ENCODE measurements around the gene ZBTB20. TPM values are rescaled to one million over a fixed set of nuclear protein-coding genes. Genes with fewer than 3 reads are reported as not detected.

Gene ZBTB20
- total and polyA plus RNA-seq, 10 of the 15 experiments (the other 5 are each of a cell fraction or from before 2014, with no cell fraction given) = 0.20 to 5.5 (median 2.2) TPM

DNA sequence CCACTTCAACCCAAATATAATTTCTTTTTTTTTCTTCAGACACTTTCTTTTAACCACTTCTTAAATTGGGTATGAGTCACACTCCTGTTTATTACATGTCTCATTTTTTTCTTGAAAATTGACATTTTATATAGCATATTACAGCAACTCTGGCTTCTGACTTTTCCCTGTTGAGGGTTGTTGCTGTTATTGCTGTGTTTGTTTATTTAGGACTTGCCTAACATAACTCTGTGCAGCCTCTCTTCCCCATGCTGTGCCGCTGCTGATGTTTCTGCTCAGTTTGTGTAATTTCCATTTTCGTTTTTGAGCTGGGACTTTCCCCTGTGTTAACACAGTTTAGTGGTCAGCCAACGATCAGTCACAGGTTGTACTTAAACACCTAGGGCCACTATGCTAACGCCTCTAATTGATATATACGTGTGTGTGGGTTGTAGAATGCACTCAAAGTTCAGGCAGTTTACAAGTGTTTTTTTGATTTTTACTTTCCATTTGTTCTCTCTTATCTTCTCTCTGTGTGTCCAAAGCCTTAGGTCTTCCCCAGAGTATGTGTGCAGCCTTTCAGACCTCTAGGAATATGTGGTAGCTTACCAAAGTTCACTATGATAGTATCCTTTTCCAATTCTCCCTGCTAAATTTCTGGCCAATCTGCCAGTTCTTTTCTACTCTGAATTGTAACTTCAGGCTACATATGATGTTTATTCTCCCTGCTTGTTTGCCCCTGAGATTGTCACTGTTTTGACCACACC lies 337.2 kb downstream of the ZBTB20 start (continued):
- TF ChIP-seq, protein P1, sequence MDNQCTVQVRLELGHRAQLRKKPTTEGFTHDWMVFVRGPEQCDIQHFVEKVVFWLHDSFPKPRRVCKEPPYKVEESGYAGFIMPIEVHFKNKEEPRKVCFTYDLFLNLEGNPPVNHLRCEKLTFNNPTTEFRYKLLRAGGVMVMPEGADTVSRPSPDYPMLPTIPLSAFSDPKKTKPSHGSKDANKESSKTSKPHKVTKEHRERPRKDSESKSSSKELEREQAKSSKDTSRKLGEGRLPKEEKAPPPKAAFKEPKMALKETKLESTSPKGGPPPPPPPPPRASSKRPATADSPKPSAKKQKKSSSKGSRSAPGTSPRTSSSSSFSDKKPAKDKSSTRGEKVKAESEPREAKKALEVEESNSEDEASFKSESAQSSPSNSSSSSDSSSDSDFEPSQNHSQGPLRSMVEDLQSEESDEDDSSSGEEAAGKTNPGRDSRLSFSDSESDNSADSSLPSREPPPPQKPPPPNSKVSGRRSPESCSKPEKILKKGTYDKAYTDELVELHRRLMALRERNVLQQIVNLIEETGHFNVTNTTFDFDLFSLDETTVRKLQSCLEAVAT (IDR thresholded peaks at IDR 0.05) = peak; percentile 80
- TF ChIP-seq NFXL1 (IDR thresholded peaks at IDR 0.05; ENCODE audit: borderline replicate concordance) (no peak), CHD2 (IDR thresholded peaks at IDR 0.05; ENCODE audit: borderline replicate concordance, low read depth, low read length) (0 out of 2 replicates have a peak, but pooled peaks have one; percentile 41), SMC3 (IDR thresholded peaks at IDR 0.05; ENCODE audit: borderline replicate concordance, low read length) (peak; percentile 5; the same call in 1 of the 2 replicates), BCL11A (IDR thresholded peaks at IDR 0.05; ENCODE audit: low read depth, low read length) (peak; percentile 67), CBX3 (IDR thresholded peaks at IDR 0.05; ENCODE audit: borderline replicate concordance, low read depth) (no peak), SP1 (IDR thresholded peaks at IDR 0.05; ENCODE audit: low read depth, low read length) (no peak), ATF7 (IDR thresholded peaks at IDR 0.05; ENCODE audit: low read depth) (peak; percentile 73), EGR1 (IDR thresholded peaks at IDR 0.05; ENCODE audit: borderline replicate concordance in 1 of 2, low read depth in 2 of 2, low read length in 2 of 2) (no peak), RELA (IDR thresholded peaks at IDR 0.05; ENCODE audit: borderline replicate concordance, partially characterized antibody) (no peak), RBBP5 (conservative IDR thresholded peaks at IDR 0.05) (no peak), ZNF207 (IDR thresholded peaks at IDR 0.05; ENCODE audit: borderline replicate concordance) (no peak; the same call in 1 of the 2 replicates), IRF4 (IDR thresholded peaks at IDR 0.05; ENCODE audit: low read depth, low read length) (peak; percentile 70), ZBED1 (IDR thresholded peaks at IDR 0.05; ENCODE audit: borderline replicate concordance) (no peak), MEF2B (IDR thresholded peaks at IDR 0.05; ENCODE audit: partially characterized antibody, poor library complexity, severe bottlenecking) (peak; percentile 40), SUPT20H (IDR thresholded peaks at IDR 0.05; ENCODE audit: borderline replicate concordance, control insufficient read depth, low read depth, low read length) (no peak), SIN3A (IDR thresholded peaks at IDR 0.05; ENCODE audit: low read depth, low read length) (no peak), BACH1 (IDR thresholded peaks at IDR 0.05; ENCODE audit: borderline replicate concordance) (no peak), STAT1 (conservative IDR thresholded peaks at IDR 0.05) (no peak), RAD51 (IDR thresholded peaks at IDR 0.05) (no peak; the same call in 1 of the 2 replicates), HDGF (IDR thresholded peaks at IDR 0.05) (no peak)
- TF ChIP-seq, protein P2, sequence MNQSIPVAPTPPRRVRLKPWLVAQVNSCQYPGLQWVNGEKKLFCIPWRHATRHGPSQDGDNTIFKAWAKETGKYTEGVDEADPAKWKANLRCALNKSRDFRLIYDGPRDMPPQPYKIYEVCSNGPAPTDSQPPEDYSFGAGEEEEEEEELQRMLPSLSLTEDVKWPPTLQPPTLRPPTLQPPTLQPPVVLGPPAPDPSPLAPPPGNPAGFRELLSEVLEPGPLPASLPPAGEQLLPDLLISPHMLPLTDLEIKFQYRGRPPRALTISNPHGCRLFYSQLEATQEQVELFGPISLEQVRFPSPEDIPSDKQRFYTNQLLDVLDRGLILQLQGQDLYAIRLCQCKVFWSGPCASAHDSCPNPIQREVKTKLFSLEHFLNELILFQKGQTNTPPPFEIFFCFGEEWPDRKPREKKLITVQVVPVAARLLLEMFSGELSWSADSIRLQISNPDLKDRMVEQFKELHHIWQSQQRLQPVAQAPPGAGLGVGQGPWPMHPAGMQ (IDR thresholded peaks at IDR 0.05; ENCODE audit: borderline replicate concordance) = no peak
- TF ChIP-seq, protein P3, sequence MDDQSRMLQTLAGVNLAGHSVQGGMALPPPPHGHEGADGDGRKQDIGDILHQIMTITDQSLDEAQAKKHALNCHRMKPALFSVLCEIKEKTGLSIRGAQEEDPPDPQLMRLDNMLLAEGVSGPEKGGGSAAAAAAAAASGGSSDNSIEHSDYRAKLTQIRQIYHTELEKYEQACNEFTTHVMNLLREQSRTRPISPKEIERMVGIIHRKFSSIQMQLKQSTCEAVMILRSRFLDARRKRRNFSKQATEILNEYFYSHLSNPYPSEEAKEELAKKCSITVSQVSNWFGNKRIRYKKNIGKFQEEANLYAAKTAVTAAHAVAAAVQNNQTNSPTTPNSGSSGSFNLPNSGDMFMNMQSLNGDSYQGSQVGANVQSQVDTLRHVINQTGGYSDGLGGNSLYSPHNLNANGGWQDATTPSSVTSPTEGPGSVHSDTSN (IDR thresholded peaks at IDR 0.05; ENCODE audit: insufficient replicate concordance, low read depth, low read length) = no peak
- TF ChIP-seq, protein P4, sequence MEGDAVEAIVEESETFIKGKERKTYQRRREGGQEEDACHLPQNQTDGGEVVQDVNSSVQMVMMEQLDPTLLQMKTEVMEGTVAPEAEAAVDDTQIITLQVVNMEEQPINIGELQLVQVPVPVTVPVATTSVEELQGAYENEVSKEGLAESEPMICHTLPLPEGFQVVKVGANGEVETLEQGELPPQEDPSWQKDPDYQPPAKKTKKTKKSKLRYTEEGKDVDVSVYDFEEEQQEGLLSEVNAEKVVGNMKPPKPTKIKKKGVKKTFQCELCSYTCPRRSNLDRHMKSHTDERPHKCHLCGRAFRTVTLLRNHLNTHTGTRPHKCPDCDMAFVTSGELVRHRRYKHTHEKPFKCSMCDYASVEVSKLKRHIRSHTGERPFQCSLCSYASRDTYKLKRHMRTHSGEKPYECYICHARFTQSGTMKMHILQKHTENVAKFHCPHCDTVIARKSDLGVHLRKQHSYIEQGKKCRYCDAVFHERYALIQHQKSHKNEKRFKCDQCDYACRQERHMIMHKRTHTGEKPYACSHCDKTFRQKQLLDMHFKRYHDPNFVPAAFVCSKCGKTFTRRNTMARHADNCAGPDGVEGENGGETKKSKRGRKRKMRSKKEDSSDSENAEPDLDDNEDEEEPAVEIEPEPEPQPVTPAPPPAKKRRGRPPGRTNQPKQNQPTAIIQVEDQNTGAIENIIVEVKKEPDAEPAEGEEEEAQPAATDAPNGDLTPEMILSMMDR (IDR thresholded peaks at IDR 0.05 in 2 of 3, conservative IDR thresholded peaks at IDR 0.05 in 1 of 3; ENCODE audit: control insufficient read depth in 2 of 3, extremely low read depth in 1 of 3, insufficient read depth in 1 of 3, low read depth in 3 of 3, low read length in 3 of 3) = no peak
